Hepatocyte (in vitro differentiated cells): Measurements from ENCODE around the gene PRKCZ. TPM values are rescaled to one million over a fixed set of nuclear protein-coding genes. Genes with fewer than 3 reads are reported as not detected.
A peak's percentile ranks its signal among the peaks of the same experiment; 100 is the strongest.

Experiments
- DNase-seq: peaks from one replicate; pipeline ENCODE4 v3.0.0-alpha.2; 2016; ENCODE audit warnings: low spot score
- H2AFZ ChIP-seq: fragments of 200-600 bp; sonication (generic); 2 replicates; pipeline ENCODE4 v1.6.0; 2016; ENCODE audit warnings: antibody characterized with exemption, mild to moderate bottlenecking
- H3K27ac ChIP-seq: fragments of 200-600 bp; sonication (generic); 2 replicates; pipeline ENCODE4 v1.5.1; 2016; ENCODE audit warnings: mild to moderate bottlenecking
- H3K27me3 ChIP-seq: fragments of 200-600 bp; sonication (generic); 2 replicates; pipeline ENCODE4 v1.6.1; 2016
- H3K36me3 ChIP-seq: fragments of 200-600 bp; sonication (generic); replicated peaks from 2 replicates; pipeline ENCODE4 v1.5.1; 2016; ENCODE audit warnings: low read depth; ENCODE audit not compliant: insufficient read depth
- H3K4me1 ChIP-seq: fragments of 200-600 bp; sonication (generic); 2 replicates; pipeline ENCODE4 v1.5.1; 2016; ENCODE audit warnings: mild to moderate bottlenecking, moderate library complexity; ENCODE audit not compliant: insufficient read depth
- H3K4me2 ChIP-seq: fragments of 200-600 bp; sonication (generic); 2 replicates; pipeline ENCODE4 v1.6.0; 2016
- H3K4me3 ChIP-seq: fragments of 200-600 bp; sonication (generic); 2 replicates; pipeline ENCODE4 v1.5.1; 2016; ENCODE audit warnings: mild to moderate bottlenecking
- H3K79me2 ChIP-seq: fragments of 200-600 bp; sonication (generic); 2 replicates; pipeline ENCODE4 v1.6.0; 2017; ENCODE audit warnings: mild to moderate bottlenecking
- H3K9me2 ChIP-seq: fragments of 200-600 bp; sonication (generic); replicated peaks from 2 replicates; pipeline ENCODE4 v1.6.0; 2017; ENCODE audit warnings: mild to moderate bottlenecking; ENCODE audit not compliant: insufficient read depth
- H3K9me3 ChIP-seq: fragments of 200-600 bp; sonication (generic); 2 replicates; pipeline ENCODE4 v1.5.1; 2016; ENCODE audit warnings: low read depth, mild to moderate bottlenecking
- H4K20me1 ChIP-seq: fragments of 200-600 bp; sonication (generic); 2 replicates; pipeline ENCODE4 v1.6.0; 2016; ENCODE audit warnings: mild to moderate bottlenecking; ENCODE audit not compliant: insufficient read depth, poor library complexity, severe bottlenecking
- CTCF ChIP-seq: fragments of 200-600 bp; sonication (generic); IDR thresholded peaks from 2 replicates; pipeline ENCODE4 v1.5.1; 2016; ENCODE audit warnings: antibody characterized with exemption, mild to moderate bottlenecking; ENCODE audit not compliant: poor library complexity
- EZH2 ChIP-seq: fragments of 200-600 bp; sonication (generic); IDR thresholded peaks from 2 replicates; pipeline ENCODE4 v1.6.1; 2016; ENCODE audit warnings: antibody characterized with exemption, mild to moderate bottlenecking, borderline replicate concordance
- EZH2phosphoT487 ChIP-seq: fragments of 200-600 bp; sonication (generic); IDR thresholded peaks from one replicate; pipeline ENCODE4 v1.6.1; 2018; ENCODE audit warnings: antibody characterized with exemption, mild to moderate bottlenecking, low read depth, moderate library complexity; ENCODE audit not compliant: unreplicated experiment, severe bottlenecking
- WGBS: methylation state at CpG from one replicate; pipeline ENCODE4 v1.1.6; 2016; ENCODE audit warnings: low lambda C conversion rate; ENCODE audit errors: missing lambda C conversion rate; 5-methylcytosine and 5-hydroxymethylcytosine counted together
- polyA plus RNA-seq: library from polyadenylated mRNA; unstranded; fragments of >200 nt; fragmentation: Nextera tagmentation; extraction: Ambion mirVana; gene quantifications from 2 replicates; pipeline ENCODE4 v1.2.1, GENCODE V29; 2016
- total RNA-seq: library from RNA; depleted of rRNA; stranded (reverse); fragments of >200 nt; gene quantifications from 2 replicates; pipeline ENCODE4 v1.2.3, GENCODE V29; 2014

PRKCZ gene
- total and polyA plus RNA-seq, 2 experiments from 2014 or later, result 41.0 to 52.3 TPM

- Histone ChIP-seq H3K4me3 (no peak overlapping the region), H3K27me3 (no peaks in the 10 kb centered on the region), H3K27ac (peak overlapping the region; percentile 93), H3K9me3 (no peaks in the 10 kb centered on the region), H2AFZ (peak overlapping the region; percentile 62), H3K79me2 (no peaks in the 10 kb centered on the region), H4K20me1 (no peaks in the 10 kb centered on the region), H3K4me1 (peaks cover 58% of the 10 kb centered on the region), H3K9me2 (no peaks in the 10 kb centered on the region), H3K4me2 (peak overlapping the region; percentile 80), H3K36me3 (no peaks in the 10 kb centered on the region)
- TF ChIP-seq CTCF, result no peak
- no peak for TF ChIP-seq EZH2
- TF ChIP-seq EZH2phosphoT487, result no peak
- WGBS, result 49% methylated on average over 9 of the region's 10 CpGs
- no peak for DNase-seq
These were observed 162.0 kb downstream of the PRKCZ start for GRCh38 chr1:2212274-2212531.

GRCh38 chr1:2212532-2213491 is 162.6 kb downstream of the PRKCZ start:
- H3K9me2 ChIP-seq, result no peaks in the 10 kb centered on the region
- H3K27ac ChIP-seq, result peak overlapping the region; percentile 93
- H3K27me3 ChIP-seq, result no peaks in the 10 kb centered on the region
- H3K4me3 ChIP-seq, result no peak overlapping the region
- H3K79me2 ChIP-seq, result no peaks in the 10 kb centered on the region
- 36% methylated on average over 43 of the region's 49 CpGs for WGBS
- H3K4me2 ChIP-seq, result peak overlapping the region; percentile 80
- H2AFZ ChIP-seq, result peak overlapping the region; percentile 62
- H3K9me3 ChIP-seq, result no peaks in the 10 kb centered on the region
- TF ChIP-seq EZH2 (no peak), CTCF (peak; percentile 17), EZH2phosphoT487 (no peak)
- H4K20me1 ChIP-seq, result no peaks in the 10 kb centered on the region
- no peaks in the 10 kb centered on the region for H3K36me3 ChIP-seq
- peaks cover 52% of the 10 kb centered on the region for H3K4me1 ChIP-seq
- DNase-seq, result peak; percentile 95

- WGBS, result 84% methylated on average over 19 of the region's 32 CpGs
- H2AFZ ChIP-seq, result no peak overlapping the region
- DNase-seq, result peak; percentile 69
- no peaks in the 10 kb centered on the region for H3K27me3 ChIP-seq
- no peaks in the 10 kb centered on the region for H4K20me1 ChIP-seq
- H3K9me2 ChIP-seq, result no peaks in the 10 kb centered on the region
- no peaks in the 10 kb centered on the region for H3K79me2 ChIP-seq
- H3K27ac ChIP-seq, result peak overlapping the region; percentile 93
- H3K4me2 ChIP-seq, result peak overlapping the region; percentile 80
- no peaks in the 10 kb centered on the region for H3K9me3 ChIP-seq
- no peak for TF ChIP-seq CTCF
- no peak for TF ChIP-seq EZH2
- no peak for TF ChIP-seq EZH2phosphoT487
- peaks cover 41% of the 10 kb centered on the region for H3K4me1 ChIP-seq
- H3K4me3 ChIP-seq, result no peak overlapping the region
- no peaks in the 10 kb centered on the region for H3K36me3 ChIP-seq
These were observed 163.6 kb downstream of the PRKCZ start for GRCh38 chr1:2213576-2214505.
